HG03558 (cell line): Measurements from ENCODE around the gene ASIC3.

Source experiments
- ATAC-seq: cut with Tn5 transposase; IDR thresholded peaks from one replicate; pipeline ENCODE4 v1.9.1; 2021; ENCODE audit warnings: moderate number of reproducible peaks; ENCODE audit not compliant: unreplicated experiment; ENCODE audit errors: extremely low read depth

ASIC3 gene

DNA sequence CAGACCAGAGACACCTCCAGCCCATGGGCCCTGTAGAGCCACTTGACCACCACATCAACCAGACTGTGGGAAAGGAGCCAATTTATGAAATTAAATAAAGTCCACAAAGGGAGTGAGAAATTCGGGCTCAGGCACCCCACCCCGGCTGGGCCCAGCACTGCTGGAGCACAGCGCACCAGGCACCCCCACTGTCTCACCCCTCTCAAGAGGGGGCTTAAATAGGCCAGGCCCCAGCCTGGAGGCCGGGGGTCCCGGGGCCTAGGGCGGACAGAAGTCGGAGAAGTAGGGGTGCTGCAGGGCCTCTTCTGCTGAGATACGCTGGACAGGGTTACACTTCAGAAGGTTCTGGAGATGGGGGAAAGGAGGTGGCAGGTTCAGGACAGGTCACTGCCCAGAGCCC lies 5.4 kb downstream of the ASIC3 start:
- no peak for ATAC-seq

GRCh38 chr7:151056283-151056665 lies 7.9 kb downstream of the ASIC3 start:
- no peak for ATAC-seq

- ATAC-seq, result no peak
Observed at GRCh38 chr7:151056666-151057505, 8.6 kb downstream of the ASIC3 start.

DNA sequence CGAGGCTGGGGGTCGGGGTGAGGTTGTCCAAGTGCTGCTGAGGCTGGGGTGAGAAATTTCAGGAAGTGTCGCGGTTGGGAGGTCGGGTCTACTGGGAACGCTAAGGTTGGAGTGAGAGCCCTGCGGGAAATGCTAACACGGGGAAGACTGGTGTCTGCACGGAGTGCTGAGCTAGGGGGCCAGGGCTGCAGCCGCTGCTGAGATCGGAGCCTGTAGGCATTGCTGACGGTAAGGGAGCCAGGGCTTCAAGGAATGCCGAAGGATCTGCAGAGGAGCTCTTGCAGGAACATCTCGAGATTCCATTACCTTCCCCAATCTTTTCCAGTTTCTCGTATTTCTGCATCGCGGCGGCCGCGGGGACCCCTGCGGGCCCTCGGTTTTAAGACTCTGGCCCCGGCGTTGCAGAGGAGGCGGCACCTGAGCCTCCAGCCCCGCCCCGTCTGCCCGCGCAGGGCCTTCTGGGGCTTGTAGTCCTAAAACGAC lies 9.2 kb downstream of the ASIC3 start, which contains the start of gene CDK5:
TSS of gene CDK5 (minus strand) at position 392 of the 483 bp plus-strand sequence. CDS start at position 343, 49 bp downstream.
- ATAC-seq, result peak; percentile 14

DNA sequence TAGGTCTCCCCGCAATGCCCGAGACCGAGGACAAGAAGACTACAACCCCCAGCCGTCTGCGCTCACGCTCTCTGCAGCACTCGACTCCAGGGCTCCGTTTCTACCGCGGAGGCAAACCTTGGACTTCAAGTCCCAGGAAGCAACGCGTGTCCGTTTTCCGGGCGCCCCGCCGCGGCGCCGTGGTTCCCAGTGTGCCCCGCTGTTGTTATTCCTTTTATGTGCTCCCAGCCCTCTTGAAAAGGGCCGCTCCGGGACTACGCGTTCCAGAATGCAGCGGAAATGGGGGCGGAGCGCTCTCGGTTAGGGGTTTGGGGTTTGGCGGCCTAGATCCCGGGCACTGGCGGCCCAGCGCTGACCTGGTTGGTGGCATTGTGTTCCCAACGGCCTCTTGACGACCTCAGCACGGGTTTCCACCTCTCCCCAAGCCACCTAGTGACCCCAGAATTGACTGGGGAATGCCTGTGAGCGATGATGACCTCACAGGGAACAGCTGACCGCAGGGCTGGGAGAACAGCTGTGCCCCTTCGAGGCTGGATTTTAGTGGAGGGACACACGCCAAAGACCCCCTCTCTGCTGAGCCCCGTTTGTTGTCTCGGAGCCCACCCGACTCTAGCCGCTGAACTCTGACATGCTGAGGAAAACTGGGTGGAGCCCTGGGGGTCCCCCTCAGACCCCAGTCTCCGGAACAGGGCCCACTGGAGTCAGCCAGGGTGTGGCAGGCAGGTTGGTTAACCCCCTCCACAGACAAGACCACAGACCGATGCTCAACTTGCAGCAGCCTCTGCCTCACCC lies 9.9 kb downstream of the ASIC3 start:
- peak; percentile 76 for ATAC-seq

- no peak for ATAC-seq
Observed at GRCh38 chr7:151058781-151059366, 10.5 kb downstream of the ASIC3 start.

- no peak for ATAC-seq
Observed at GRCh38 chr7:151059367-151060112, 11.2 kb downstream of the ASIC3 start, which contains the start of gene SLC4A2. Gene SLC4A2 (plus strand): TSS chr7:151059589. CDS start chr7:151061988, 2,399 bp downstream.

GRCh38 chr7:151060113-151060415 lies 11.7 kb downstream of the ASIC3 start:
- no peak for ATAC-seq

GRCh38 chr7:151060416-151061212 lies 12.3 kb downstream of the ASIC3 start:
- ATAC-seq, result no peak

DNA sequence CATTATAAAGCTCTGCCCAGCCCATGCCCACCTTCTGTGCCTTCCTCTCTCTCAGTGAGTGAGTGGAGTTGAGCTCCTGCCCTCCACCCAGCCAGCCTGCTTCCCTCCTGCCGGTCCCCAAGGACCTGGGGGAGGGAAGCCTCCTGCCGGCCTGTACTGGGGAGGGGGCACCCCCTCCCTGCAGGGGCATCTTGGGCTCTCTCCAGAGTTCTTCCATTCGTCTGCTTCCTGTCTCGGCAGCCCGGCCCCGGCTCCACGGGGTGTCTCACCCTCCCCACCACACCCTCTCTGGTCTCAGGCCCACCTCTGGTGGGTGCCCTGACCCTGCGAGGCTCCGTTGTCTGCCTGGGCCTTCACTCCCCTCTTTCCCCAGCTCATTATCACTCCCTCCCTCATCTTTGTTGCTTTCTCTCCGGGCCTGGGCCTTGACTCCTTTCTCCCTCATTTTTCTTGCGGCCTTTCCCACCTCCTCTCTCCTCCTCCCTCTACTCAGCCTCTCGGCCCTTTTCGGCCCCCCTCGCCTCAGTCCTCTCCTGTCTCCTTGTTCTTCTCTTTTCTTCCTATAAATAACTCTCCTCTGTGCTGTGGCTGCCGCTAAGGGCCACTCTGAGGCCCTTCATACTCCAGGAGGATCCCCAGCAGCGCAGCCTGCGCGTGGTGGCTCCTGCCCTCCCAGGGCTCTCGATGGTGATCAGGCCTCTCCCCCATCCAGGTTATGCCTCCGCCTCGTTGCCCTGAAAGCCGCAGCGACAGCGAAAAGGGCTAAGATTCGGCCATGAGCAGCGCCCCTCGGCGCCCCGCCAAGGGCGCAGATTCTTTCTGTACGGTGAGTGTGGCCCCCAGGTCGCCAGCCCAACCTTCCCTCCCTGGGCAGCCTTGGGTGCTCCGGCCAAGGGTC lies 13.1 kb downstream of the ASIC3 start:
- no peak for ATAC-seq

DNA sequence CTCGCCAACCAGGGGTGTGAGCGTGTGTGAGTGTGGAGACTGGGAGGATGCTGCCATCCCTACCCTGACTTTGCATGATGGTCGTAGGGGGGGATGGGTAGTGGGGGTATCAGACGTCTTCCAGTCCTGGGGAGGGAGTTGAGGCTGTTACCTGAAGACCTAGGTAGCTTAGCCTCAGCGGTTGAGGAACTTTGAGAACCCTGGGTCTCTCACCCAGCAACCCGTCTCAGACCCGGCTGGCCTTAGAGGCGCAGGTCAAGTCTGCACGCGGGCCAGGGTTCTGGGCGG lies 13.7 kb downstream of the ASIC3 start:
- ATAC-seq, result no peak

GRCh38 chr7:151062399-151063211 lies 14.3 kb downstream of the ASIC3 start:
- no peak for ATAC-seq

DNA sequence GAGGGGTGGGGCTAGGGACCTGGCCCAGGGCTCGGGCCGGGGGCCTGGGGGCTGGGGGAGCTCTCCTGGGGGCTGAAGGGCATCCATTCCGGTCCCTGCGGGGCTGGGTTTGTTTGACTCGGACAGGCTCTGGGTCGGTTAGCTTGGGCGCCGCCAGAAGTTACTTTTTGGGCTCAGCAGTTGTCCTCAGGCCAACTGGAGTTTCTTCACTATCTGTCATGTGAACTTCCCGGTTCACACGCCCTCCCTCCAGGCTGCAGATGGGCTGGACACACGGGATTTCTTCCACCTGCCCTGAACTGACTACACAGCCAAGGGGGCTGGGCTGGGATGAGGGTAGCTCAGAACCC lies 14.9 kb downstream of the ASIC3 start:
- no peak for ATAC-seq

GRCh38 chr7:151064454-151064853 lies 16.1 kb downstream of the ASIC3 start:
- ATAC-seq, result no peak

DNA sequence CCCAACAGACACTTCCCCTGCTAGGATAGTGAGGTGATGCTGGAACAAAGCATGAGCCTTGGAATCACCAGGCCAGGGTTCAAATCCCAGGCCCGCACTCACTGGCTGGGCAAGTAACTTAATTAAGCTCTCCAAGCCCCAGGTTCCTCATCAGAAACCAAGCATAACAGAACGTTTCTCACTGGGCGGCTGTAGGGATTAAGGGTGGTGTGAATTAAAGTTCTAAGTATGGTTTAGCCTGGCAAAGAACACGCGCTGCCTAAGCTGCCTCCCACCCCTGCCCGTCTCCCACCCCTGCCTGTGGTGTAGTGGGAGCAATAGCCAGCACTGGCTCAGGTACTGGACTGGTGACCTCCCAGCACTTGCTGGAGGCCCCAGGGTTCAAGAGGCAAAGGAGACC lies 16.7 kb downstream of the ASIC3 start:
- ATAC-seq, result no peak

- ATAC-seq, result no peak
Observed at GRCh38 chr7:151065516-151065915, 17.2 kb downstream of the ASIC3 start.

DNA sequence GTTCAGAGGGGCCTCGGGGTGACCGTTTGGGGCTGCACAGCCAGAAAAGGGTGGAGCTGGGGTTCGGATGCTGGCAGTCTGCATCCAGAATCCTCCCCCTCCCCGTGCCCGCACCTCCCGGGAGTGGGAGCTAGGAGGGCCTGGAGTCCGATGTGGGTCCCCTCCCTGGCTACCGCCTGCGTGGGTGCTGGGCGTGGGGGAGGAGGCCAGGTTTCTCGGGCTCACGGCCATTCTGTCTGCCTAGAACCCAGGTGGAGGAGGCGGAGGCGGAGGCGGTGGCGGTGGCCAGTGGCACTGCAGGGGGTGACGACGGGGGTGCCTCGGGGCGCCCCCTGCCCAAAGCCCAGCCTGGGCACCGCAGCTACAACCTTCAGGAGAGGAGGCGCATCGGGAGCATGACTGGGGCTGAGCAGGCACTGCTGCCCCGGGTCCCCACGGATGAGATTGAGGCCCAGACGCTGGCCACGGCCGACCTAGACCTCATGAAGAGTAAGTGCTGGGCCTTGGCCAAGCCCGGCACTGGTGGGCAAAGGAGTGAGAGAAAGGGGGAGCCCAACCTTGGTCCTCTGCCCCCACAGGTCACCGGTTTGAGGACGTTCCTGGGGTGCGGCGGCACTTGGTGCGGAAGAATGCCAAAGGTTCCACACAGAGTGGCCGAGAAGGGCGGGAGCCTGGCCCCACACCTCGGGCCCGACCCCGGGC lies 18.1 kb downstream of the ASIC3 start:
- no peak for ATAC-seq
